ENCODE measurements around the gene RSPH9.

The RSPH9 gene

GRCh38 chr6:43669050-43669921 is 24.4 kb downstream of the RSPH9 start:
- peak; percentile 22 to 28 for DNase-seq

- peak; percentile 15 to 18 for DNase-seq
These were observed 25.2 kb downstream of the RSPH9 start for GRCh38 chr6:43669922-43670622.

DNA sequence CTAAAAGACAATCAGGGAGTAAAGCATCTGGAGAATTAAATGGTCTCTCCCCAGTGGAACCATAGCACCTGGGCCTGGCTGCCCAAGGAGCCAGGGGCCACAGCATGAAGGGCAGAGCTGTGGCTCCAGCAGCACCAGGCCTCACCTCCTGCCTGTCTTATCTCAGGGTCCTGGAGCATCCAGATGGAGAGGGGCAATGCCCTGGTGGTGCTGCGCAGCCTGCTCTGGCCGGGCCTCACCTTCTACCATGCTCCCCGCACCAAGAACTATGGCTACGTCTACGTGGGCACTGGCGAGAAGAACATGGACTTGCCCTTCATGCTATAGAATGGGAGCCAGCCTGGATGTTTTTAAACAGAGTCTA is 25.8 kb downstream of the RSPH9 start:
- no peak for DNase-seq

DNA sequence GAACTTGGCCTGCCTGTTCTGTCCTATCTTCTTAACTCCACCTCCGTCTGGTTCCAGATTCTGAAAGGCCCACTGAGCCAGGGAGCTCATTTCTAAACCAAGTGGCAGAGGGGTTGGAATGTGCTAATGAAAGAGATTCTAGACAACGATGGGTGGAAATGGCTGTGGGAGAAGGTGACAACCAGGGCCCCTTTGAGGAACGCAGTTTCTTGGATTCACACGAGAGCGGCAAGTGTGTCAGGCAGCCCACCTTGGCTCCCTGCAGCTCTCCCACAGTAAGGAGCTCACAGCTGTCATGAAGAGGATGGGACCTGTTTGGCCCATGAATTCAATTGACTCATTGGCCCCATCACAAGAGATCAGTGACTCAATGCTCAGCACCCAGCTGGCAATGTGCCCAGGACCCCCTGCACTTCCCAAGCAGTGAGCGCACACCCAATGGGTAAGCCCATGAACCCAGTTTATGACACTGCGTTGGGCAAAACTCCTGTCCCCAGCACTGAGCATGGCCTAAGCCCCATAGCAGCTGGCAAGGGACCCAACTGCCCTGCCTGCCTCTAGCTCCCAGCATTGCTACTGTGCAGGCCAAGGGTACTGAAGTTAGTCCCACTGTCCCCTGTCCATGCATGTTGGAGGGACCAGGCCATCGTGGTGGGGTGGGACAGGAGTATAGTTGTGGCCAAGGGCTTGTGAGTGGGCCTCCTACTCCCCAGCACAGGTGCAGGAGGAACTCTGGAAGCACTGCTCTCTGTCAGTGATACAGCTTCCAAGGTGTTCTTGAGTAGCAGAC is 26.4 kb downstream of the RSPH9 start:
- DNase-seq: no peak

DNA sequence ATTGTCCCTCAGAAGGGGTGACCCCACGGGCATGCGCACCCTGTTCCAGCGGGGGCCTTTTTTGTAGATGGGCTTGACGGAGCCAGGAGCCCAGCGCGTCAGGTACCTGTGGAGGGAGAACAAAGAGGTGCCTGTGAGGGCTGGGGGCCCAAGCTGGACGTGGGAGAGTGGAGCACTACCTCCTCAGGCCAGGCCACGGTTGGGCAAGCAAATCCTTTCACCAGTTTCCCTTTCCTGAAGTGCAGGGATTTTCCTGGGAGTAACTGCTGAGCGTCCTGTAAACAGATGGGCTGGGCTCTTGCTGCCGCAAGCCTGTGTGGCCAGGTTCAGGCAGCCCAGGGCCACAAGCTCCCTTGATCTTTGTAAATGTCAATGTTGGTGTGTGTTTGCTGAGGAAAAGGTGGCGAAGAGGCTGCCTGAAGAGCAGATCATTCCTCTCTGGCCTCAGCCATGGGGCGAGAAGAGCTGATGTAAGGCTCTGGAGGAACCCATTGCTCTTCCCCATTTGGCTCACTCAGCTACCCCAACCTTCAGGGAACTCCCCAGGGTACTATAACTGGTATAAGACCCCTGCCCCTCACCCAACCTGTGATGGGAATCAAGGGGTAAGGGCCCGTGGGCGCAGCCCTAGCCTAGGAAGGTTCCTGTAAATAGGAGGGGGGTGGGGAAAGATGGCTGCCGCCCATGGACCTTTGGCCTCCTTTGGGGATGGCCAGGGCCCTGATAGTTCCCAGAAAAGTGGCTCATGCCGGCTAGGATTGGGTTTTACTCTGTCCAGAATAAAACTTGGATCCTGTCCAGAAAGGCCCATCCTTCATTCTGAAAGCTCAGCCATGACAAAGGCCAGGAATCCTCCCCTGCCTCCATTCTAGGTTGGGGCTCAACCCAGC is 27.2 kb downstream of the RSPH9 start:
- peak in 1 of 2 donors; percentile 19 for DNase-seq

- no peak for DNase-seq
These were observed 28.7 kb downstream of the RSPH9 start for GRCh38 chr6:43673444-43674084.

GRCh38 chr6:43674291-43674690 is 29.5 kb downstream of the RSPH9 start:
- DNase-seq: no peak

DNA sequence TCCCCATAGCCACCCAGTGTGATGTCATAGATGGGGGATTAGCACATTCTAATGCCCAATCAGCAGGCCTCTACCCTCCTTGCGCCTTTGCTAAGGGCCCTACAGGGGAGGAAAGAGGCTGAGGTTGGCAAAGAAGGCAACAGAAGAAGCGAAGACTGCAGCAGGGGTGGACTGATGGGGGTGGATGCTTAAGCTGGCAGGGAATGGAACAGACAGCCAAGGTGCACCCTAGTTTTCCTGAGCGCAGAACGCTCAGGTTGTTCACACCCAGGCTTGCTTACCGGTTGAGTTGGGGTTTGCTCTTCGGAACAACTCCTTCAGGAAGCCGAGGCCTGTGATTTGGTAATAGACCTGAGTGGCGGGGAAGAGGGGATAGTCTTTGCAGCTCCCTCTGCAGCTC is 30.1 kb downstream of the RSPH9 start:
- no peak for DNase-seq

- no peak for DNase-seq
These were observed 32.2 kb downstream of the RSPH9 start for GRCh38 chr6:43676962-43677606.

DNA sequence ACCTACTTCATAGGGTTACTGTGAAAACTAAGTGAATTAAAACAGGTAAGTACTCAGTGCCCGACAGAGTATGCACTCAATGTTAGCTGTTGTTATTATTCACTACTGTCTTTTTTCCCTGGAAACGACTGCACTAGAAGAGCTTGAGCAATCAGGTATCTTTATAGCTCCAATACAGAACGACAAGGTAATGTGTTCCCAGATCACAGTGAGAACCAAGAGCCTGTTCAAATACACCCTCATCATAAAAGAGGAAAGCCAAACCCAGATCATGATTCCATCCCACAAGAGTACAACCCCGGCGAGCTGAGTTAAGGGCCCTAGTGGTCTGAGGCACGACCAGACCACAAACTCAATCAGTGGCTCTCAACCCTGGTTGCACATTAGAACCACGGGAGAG is 32.9 kb downstream of the RSPH9 start:
- DNase-seq: no peak

DNA sequence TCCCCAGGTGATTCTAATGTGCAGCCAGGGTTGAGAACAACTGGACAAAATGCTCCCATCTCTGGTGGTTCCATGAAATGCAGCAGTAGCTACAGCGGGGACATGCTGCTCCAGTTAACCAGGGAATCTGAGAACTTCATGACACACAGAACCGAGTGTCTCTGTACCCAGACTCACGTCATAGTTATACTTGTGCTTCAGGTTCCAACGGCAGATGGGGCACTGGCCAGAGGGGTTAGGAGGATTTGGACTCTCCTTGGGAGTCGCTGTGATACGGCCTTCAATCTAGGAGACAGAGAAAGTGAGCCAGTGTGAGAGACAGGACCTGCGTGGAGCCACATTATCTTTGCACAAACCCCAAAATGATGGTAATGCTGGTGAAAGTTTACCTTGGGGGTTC is 33.5 kb downstream of the RSPH9 start:
- no peak for DNase-seq

DNA sequence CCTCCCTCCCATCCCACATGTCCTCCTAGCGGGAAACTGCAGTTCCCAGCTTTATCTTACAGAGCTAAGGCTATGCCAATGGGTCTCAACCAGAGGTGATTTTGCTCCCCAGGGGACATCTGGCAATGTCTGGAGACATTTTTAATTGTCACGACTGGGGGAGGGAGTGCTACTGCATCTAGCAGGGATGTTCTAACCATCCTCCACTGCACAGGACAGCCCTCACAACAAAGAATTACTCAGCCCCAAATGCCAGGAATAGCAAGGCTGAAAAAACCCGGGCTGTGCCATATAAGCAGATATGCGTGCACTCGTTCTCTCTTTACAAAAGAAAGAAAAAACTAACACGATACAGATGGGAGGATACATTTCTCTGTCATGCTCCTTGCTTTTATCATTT is 34.2 kb downstream of the RSPH9 start:
- no peak for DNase-seq

GRCh38 chr6:43680308-43681200 is 35.7 kb downstream of the RSPH9 start:
- no peak for DNase-seq

DNA sequence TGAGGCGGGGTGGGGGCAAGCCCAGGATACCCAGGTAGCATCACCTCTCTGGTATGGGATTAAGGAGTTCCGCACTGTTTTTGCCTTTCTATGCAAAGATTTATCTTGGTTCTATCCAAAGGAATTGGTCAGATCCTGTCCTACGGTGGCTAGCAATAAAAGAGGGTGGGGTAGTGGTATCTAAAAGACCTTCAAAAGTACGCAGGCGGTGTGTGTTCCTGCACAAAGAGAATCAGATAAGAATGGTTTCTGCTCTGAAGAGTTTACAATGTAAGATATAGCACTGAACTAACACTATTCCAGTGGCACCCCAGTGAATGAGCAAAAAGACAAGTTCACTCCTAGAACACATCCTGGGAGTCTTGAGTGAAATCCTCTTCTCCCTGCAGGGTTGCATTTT is 36.5 kb downstream of the RSPH9 start:
- no peak for DNase-seq

- DNase-seq: no peak
These were observed 38.0 kb downstream of the RSPH9 start for GRCh38 chr6:43682724-43683429.

- DNase-seq: peak in 1 of 2 donors; percentile 29
These were observed 39.0 kb downstream of the RSPH9 start for GRCh38 chr6:43683708-43684455.

GRCh38 chr6:43687079-43687436 is 42.2 kb downstream of the RSPH9 start:
- no peak for DNase-seq

DNA sequence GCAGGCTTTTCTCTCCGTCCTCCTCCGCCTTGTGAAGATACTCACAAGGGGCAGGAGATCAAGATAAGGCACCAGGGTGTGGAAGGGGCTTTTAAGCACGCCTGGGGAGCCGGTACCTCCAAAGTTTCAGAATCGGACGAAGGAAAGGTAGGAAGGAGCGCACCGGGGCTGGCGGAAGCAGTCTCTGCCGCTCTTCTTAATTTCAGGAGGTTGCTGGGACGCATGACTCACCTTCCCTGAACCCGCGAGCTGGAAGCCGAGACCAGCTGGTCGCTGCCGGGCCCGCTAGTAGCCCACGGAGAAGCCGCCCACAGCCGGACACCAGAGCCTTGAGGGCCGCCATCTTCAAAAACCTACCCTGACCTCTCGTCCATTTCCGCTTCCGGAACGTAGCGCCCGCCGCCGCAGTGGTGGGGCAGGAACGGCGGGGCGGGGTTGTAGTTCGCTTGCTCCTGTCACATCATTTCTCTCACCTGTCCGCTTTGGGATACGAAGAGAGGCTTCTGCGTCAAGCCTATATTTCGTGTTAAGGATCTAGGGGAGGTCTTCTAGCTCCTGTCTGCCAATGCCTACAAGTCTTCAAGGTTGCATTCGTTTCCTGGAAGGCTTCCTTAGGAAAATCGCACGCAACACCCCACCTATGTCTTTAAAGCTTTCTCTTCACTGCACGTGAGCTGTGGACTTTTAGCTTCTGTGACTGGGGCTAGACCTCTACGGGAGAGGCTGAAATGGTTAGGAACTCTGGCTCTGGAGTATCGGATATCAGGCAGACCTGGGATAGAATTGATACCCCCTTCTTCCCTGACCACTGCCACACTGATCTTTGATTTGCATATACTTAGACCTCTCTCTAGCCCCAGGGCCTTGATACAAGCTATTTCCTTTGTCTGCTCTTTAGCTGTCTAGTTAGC is 42.9 kb downstream of the RSPH9 start, which contains the start of gene MRPS18A:
Gene MRPS18A, minus strand, starts transcription at position 355 of the 911 bp plus-strand sequence. Its CDS starts 12 bp downstream, at position 343.
- DNase-seq: peak; percentile 81 to 84

Measured in inflammatory macrophage treated with lipopolysaccharide for 1 hour (primary cell).